GM18505 (cell line): ENCODE measurements around the gene KCNQ4.

Experiments used
- ATAC-seq: cut with Tn5 transposase; IDR thresholded peaks from one replicate; pipeline ENCODE4 v1.9.1; 2021; ENCODE audit not compliant: unreplicated experiment
- POLR2A ChIP-seq: IDR thresholded peaks from 4 replicates; pipeline ENCODE4 v1.6.1; 2011; ENCODE audit warnings: borderline replicate concordance; ENCODE audit not compliant: insufficient read depth, insufficient read length; ENCODE audit errors: extremely low read depth

KCNQ4 gene

DNA sequence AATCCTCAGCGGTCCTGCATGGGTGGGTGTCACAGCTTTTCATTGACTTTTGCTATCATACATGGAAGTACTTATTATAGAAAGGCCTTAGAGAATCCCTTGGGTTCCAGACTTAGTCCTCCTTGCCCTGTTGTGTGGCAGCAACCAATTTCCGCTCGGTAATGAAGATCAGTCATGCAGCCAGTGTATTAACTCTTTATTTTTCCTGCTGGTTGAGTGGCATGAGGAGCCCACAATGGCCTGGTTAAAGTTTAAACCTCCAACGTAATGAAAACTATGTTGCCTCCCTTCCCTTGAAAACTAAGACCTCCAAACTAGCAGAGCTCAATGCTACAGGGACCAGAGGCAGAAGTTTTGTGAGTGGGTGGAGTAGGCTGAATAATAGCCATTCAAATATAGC lies 58.6 kb downstream of the KCNQ4 start:
- TF ChIP-seq POLR2A: no peak
- ATAC-seq: no peak

DNA sequence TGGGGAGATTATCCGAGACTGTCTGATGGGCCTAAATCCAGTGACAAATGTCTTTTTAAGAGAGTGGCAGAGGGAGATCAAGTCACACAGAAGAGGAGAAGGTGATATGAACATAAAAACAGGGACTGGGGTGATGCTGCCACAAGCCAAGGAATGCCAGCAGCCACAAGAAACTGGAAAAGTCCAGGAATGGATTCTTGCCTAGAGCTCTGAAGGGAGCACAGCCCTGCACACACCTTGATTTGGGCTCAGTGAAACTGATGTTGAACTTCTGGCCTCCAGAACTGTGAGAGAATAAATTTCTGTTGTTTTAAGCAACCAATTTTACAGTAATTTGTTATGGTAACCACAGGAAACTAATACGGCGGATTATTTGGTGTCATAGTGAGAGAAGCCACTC lies 59.1 kb downstream of the KCNQ4 start:
- no peak for ATAC-seq
- no peak for TF ChIP-seq POLR2A

GRCh38 chr1:40844079-40844478 lies 60.5 kb downstream of the KCNQ4 start:
- no peak for ATAC-seq
- TF ChIP-seq POLR2A: no peak

- ATAC-seq: no peak
- no peak for TF ChIP-seq POLR2A
These were observed 61.6 kb downstream of the KCNQ4 start for GRCh38 chr1:40844887-40845878.

GRCh38 chr1:40845895-40846294 lies 62.3 kb downstream of the KCNQ4 start:
- ATAC-seq: no peak
- no peak for TF ChIP-seq POLR2A

GRCh38 chr1:40847023-40847745 lies 63.6 kb downstream of the KCNQ4 start:
- ATAC-seq: no peak
- TF ChIP-seq POLR2A: no peak

DNA sequence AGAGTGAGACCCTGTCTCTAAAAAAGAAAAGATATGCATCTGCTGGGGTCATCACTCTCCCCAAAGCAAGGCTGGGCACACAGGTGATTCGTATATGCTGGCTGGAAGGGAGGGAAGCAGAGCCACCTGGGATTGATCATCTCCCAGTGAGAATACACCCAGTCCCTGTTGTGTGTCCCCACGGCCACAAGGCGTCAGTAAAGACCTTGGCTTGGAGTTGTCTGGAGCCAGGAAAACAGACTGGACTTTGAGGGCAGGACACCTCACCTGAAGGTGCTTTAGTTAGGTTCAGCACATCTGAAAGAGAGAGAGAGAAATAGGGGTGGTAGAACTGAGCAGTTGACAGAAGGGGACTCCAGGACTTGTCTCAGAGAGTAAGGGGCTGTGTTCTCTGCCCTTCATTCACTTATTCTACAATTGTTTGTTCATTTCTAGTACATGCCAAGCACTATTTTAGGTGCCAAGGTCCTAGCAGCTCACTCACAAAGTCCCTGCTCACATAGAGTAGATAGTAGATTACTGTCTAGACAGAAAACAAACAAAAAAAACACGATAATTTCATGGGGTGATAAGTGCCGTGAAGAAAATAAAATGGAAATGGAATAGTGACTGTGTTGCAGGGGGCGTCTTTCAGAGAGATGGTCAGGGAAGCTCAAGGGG lies 65.1 kb downstream of the KCNQ4 start:
- no peak for TF ChIP-seq POLR2A
- ATAC-seq: no peak

GRCh38 chr1:40849801-40850592 lies 66.4 kb downstream of the KCNQ4 start:
- no peak for ATAC-seq

DNA sequence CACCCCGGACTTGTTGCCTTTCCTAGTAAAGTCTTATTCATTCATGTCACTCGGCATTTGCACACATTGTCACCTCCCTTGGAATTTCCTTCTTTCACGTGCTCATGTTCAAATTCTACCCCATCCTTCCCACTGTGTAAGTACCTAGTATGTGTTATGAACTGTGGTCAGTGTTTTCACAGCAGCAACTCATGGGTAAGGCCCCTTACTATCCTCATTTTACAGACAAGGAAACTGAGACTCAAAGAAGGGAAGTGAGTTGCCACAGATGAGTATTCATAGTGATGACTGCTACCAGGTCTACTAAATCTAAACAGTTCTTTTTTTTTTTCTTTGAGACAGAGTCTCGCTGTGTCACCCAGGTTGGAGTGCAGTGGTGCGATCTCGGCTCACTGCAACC lies 68.1 kb downstream of the KCNQ4 start:
- TF ChIP-seq POLR2A: no peak
- ATAC-seq: no peak

More at GRCh38 chr1:40849801-40850592, 66.4 kb downstream of the KCNQ4 start:
- no peak for TF ChIP-seq POLR2A

- ATAC-seq: no peak
- TF ChIP-seq POLR2A: no peak
These were observed 69.7 kb downstream of the KCNQ4 start for GRCh38 chr1:40853113-40853884.

DNA sequence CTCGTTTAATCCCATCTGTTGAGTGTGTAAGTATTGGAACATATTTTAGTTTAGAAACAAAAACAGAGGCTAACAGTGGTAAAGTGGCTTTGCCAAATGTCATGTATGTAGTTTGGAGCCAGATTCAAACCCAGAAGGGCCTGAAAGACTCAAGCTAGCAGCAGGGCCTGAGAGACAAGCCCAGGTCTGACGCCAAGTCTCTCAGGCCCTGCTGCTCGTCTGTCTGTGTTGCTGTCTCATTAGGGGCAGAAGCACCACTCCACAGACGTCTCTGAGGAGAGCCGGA lies 70.2 kb downstream of the KCNQ4 start:
- TF ChIP-seq POLR2A: no peak
- no peak for ATAC-seq

- ATAC-seq: no peak
- no peak for TF ChIP-seq POLR2A
These were observed 71.9 kb downstream of the KCNQ4 start for GRCh38 chr1:40855513-40855912.
